Transverse colon (tissue), 3 donors: ENCODE data around the gene BBIP1.

Experiments used
- POLR2A ChIP-seq: fragments of 450-650 bp; IDR thresholded peaks from one replicate; pipeline ENCODE4 v1.6.1; 2016; ENCODE audit warnings: antibody characterized with exemption, mild to moderate bottlenecking, moderate library complexity
- TF ChIP-seq, protein P1 (sequence below), 5 experiments: fragments of 200-600 bp in 3 of 5; fragments of 450-650 bp in 2 of 5; sonication (generic) in 3 of 5; IDR thresholded peaks; 1 replicate in 2 of 5; 2 replicates in 3 of 5; pipeline ENCODE4 v1.5.1; 2016 to 2017; ENCODE audit warnings: antibody characterized with exemption in 5 of 5, inconsistent platforms in 3 of 5, mild to moderate bottlenecking in 2 of 5, moderate library complexity in 1 of 5

DNA sequence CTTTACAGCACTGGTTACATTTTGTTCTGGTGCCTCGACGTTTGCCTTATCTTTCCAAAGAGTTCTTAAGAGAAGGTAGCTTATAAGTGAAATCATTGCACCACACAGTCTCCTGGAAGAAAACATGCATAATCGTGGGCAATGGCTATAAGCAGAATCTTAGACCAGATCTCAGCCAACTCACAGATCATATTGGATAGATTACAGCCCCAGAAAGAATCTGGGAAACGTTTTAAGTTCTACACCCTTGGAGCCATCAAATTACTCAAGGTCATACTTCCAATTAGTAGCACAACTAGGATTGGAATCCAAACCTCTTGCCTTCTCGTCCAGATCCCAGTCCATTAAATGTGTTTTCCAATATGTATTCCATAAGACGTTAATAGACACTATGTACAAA, 56.0 kb downstream of the BBIP1 start:
- TF ChIP-seq, protein P1, sequence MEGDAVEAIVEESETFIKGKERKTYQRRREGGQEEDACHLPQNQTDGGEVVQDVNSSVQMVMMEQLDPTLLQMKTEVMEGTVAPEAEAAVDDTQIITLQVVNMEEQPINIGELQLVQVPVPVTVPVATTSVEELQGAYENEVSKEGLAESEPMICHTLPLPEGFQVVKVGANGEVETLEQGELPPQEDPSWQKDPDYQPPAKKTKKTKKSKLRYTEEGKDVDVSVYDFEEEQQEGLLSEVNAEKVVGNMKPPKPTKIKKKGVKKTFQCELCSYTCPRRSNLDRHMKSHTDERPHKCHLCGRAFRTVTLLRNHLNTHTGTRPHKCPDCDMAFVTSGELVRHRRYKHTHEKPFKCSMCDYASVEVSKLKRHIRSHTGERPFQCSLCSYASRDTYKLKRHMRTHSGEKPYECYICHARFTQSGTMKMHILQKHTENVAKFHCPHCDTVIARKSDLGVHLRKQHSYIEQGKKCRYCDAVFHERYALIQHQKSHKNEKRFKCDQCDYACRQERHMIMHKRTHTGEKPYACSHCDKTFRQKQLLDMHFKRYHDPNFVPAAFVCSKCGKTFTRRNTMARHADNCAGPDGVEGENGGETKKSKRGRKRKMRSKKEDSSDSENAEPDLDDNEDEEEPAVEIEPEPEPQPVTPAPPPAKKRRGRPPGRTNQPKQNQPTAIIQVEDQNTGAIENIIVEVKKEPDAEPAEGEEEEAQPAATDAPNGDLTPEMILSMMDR (IDR thresholded peaks at IDR 0.05) = no peak
- TF ChIP-seq POLR2A = no peak
